Choroid plexus epithelial cell (primary cell): ENCODE results near the gene TREM2.

ENCODE experiments used
- DNase-seq: peaks from one replicate; pipeline ENCODE4 v3.0.0-alpha.2; 2010; ENCODE audit warnings: low read depth
- H3K4me3 ChIP-seq: 2 replicates; pipeline ENCODE4 v1.5.1; 2011; ENCODE audit warnings: low read depth, mild to moderate bottlenecking, control low read depth, low read length, moderate library complexity
- TF ChIP-seq, protein P1 (sequence below): conservative IDR thresholded peaks from 2 replicates; pipeline ENCODE4 v1.5.1; 2011; ENCODE audit warnings: low read depth, mild to moderate bottlenecking, control low read depth, inconsistent platforms, low read length, moderate library complexity

TREM2 gene

DNA sequence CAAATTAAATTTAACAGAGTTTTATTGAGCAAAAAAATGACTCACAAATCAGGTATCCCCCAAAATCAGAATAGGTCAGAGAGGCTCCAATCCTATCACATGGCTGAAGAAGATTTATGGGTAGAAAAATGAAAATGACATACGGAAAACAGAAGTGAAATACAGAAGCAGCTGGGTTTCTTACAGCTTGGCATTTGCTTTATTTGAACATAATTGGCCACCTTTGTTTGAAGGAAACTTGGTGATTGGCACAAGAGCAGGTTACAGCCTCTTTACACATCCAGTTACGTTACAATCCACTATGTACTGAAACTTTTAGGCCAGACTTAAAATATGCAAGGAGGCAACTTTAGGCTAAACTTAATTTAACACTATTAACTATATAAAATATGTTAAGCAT is 11.7 kb upstream of the TREM2 start:
- no peak for DNase-seq
- TF ChIP-seq, protein P1, sequence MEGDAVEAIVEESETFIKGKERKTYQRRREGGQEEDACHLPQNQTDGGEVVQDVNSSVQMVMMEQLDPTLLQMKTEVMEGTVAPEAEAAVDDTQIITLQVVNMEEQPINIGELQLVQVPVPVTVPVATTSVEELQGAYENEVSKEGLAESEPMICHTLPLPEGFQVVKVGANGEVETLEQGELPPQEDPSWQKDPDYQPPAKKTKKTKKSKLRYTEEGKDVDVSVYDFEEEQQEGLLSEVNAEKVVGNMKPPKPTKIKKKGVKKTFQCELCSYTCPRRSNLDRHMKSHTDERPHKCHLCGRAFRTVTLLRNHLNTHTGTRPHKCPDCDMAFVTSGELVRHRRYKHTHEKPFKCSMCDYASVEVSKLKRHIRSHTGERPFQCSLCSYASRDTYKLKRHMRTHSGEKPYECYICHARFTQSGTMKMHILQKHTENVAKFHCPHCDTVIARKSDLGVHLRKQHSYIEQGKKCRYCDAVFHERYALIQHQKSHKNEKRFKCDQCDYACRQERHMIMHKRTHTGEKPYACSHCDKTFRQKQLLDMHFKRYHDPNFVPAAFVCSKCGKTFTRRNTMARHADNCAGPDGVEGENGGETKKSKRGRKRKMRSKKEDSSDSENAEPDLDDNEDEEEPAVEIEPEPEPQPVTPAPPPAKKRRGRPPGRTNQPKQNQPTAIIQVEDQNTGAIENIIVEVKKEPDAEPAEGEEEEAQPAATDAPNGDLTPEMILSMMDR, result no peak
- no peak overlapping the region for H3K4me3 ChIP-seq

DNA sequence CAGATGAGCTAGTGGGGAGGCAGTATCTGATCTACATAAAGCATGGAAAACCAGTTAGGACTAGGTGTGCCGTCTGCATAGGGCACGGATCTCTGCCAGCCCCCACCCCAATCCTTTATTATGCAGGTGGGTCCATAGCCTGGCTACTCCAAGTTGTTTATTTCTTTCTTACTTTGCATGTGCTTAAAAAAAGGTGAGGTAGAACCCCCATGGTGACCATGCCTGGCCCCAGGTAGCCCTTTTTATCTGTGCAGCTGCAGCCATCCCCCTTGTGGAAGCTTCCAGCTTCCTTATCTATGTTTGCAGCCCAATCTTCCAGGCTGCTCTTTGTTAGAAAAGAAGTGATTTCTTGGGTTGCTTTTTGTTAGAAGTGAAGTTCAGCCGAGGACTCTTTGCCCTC is 9.0 kb upstream of the TREM2 start:
- DNase-seq, result no peak
- no peak overlapping the region for H3K4me3 ChIP-seq
- TF ChIP-seq, protein P1, result no peak

DNA sequence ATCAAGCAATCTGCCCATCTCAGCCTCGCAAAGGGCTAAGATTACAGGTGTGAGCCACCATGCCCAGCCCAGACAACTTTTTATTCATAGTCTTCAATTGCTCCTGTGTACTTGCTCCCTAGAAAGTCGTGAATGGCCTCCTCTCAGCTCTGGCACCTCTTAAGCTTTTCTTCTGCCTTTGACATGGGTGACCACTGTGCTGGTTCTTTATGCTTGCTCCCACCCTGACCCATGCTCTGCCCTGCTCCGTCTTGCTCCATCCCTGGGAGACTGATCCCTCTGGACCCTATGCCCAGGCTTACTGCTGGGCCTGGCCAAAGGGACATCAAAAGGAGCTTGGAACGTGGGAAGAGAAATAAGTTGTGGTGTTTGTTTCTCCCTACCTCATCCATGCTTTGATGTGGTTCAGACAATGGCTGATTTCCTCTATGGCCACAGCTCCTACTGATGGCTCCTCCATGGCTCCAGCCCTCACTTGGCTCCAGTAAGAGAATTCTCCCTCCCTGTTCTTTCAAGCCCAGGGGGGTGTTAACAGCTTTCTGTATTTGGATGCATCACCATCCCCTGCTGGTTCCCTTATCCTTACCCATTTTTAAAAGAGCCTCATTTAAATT is 7.7 kb upstream of the TREM2 start:
- no peak for DNase-seq
- TF ChIP-seq, protein P1, result no peak
- no peak overlapping the region for H3K4me3 ChIP-seq

DNA sequence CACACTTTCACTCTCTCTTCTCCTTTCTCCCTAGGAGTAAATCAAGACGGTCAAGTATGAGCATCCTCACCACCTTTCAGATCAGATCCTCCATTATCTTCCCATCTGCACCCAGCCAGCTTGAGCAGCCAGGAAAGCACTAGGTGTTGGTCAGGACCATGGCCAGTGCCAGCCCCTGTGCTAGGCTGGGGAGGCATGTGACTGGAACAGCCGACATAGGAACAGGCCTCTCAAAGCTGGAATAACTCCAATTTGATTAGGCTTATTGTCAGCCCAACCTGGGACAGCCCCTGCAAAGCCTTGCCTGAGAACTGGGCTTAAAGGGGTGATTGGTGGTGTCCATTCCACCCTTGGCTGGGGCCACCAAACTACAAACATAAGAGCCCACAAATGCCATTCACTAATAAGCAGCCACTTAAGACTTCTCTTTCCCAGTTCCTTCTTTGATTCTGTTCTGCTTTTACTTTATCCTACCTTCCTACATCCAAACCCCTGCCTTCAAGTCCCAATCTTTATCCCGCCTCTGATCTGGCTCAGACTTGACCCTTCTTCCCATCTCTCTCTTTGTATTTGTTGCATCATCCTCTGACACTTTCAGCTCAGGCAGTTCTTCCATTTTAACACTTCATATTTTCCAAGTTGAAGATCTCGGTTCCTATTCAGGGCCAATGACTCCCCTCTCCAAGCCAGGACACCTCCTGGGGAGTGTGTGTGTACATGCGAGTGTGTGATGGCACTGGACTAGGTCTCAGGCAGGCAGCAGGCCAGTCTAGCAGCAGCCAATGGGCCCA is 4.5 kb upstream of the TREM2 start:
- DNase-seq, result peak; percentile 49
- no peak overlapping the region for H3K4me3 ChIP-seq
- TF ChIP-seq, protein P1, result no peak

DNA sequence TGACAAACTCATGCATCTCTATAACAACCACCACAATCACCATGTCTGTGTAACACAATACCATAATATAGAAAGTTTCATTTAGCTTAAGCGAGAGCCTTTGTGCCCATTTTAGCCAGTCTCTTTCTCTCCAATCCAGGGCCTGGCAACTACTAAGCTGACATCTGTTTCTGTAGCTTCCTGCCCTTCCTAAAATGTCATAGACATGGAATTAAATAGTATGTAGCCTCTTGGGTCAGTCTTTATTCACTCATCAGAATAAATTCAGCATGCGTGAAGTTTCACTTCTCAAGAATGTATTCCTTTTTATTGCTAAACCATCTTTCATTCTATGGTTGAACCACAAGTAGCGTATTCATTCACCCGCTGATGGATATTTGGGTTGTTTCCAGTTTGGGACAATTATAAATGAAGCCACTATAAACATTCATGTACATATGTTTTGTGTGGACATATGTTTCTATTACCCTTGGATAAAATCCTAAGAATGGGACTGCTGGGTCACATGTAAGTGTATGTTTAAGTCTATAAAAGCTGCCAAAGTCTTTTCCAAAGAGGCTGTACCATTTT is 1.7 kb upstream of the TREM2 start:
- DNase-seq, result no peak
- TF ChIP-seq, protein P1, result no peak
- H3K4me3 ChIP-seq, result no peak overlapping the region

DNA sequence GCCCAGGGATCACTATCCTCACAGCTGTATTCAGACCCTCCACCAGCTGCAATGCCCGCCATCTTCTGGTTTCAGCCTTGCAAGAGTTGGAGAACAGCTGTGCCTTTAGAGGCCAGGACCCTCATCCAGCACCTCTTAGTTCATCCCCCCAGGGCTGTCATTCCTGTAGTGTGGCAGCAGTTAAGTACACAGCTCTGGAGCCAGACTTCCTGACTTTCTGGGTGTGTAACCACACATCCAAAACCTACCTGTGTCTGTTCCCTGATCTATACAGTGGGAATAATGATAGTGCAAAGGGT is 452 bp upstream of the TREM2 start:
- TF ChIP-seq, protein P1, result no peak
- no peak overlapping the region for H3K4me3 ChIP-seq
- DNase-seq, result no peak
